Measurements from ENCODE around the gene SCN8A.

Gene SCN8A

GRCh38 chr12:51721282-51721940 lies 130.4 kb downstream of the SCN8A start:
- no peak for DNase-seq (ENCODE audit: low spot score)

- DNase-seq (ENCODE audit: low spot score) = no peak
These were observed 131.4 kb downstream of the SCN8A start for GRCh38 chr12:51722431-51722830.

GRCh38 chr12:51726161-51726560 lies 135.1 kb downstream of the SCN8A start:
- DNase-seq (ENCODE audit: low spot score) = no peak

GRCh38 chr12:51726931-51727330 lies 135.9 kb downstream of the SCN8A start:
- no peak for DNase-seq (ENCODE audit: low spot score)

- DNase-seq (ENCODE audit: low spot score) = no peak
These were observed 138.3 kb downstream of the SCN8A start for GRCh38 chr12:51729331-51729730.

- DNase-seq (ENCODE audit: low spot score) = no peak
These were observed 139.7 kb downstream of the SCN8A start for GRCh38 chr12:51730745-51731144.

GRCh38 chr12:51740536-51740935 lies 149.5 kb downstream of the SCN8A start:
- DNase-seq (ENCODE audit: low spot score) = no peak

- DNase-seq (ENCODE audit: low spot score) = no peak
These were observed 153.2 kb downstream of the SCN8A start for GRCh38 chr12:51744235-51744634.

- DNase-seq (ENCODE audit: low spot score) = no peak
These were observed 153.9 kb downstream of the SCN8A start for GRCh38 chr12:51744957-51745356.

GRCh38 chr12:51746416-51746815 lies 155.4 kb downstream of the SCN8A start:
- DNase-seq (ENCODE audit: low spot score) = no peak

- DNase-seq (ENCODE audit: low spot score) = no peak
These were observed 157.2 kb downstream of the SCN8A start for GRCh38 chr12:51748235-51748634.

GRCh38 chr12:51749206-51749985 lies 158.4 kb downstream of the SCN8A start:
- DNase-seq (ENCODE audit: low spot score) = no peak

GRCh38 chr12:51749986-51750317 lies 158.9 kb downstream of the SCN8A start:
- no peak for DNase-seq (ENCODE audit: low spot score)

- DNase-seq (ENCODE audit: low spot score) = no peak
These were observed 160.6 kb downstream of the SCN8A start for GRCh38 chr12:51751661-51752060.

GRCh38 chr12:51752234-51752889 lies 161.3 kb downstream of the SCN8A start:
- DNase-seq (ENCODE audit: low spot score) = no peak

GRCh38 chr12:51753980-51754675 lies 163.1 kb downstream of the SCN8A start:
- DNase-seq (ENCODE audit: low spot score) = no peak

GRCh38 chr12:51755251-51755650 lies 164.2 kb downstream of the SCN8A start:
- no peak for DNase-seq (ENCODE audit: low spot score)

- DNase-seq (ENCODE audit: low spot score) = no peak
These were observed 168.1 kb downstream of the SCN8A start for GRCh38 chr12:51759175-51759574.

GRCh38 chr12:51759695-51760094 lies 168.7 kb downstream of the SCN8A start:
- DNase-seq (ENCODE audit: low spot score) = no peak

GRCh38 chr12:51760231-51760630 lies 169.2 kb downstream of the SCN8A start:
- DNase-seq (ENCODE audit: low spot score) = no peak

GRCh38 chr12:51763743-51764142 lies 172.7 kb downstream of the SCN8A start:
- DNase-seq (ENCODE audit: low spot score) = no peak

- no peak for DNase-seq (ENCODE audit: low spot score)
These were observed 175.1 kb downstream of the SCN8A start for GRCh38 chr12:51766067-51766676.
